HG02852 (cell line): ENCODE results near the gene ZSCAN20.

Experiments used
- ATAC-seq: cut with Tn5 transposase; IDR thresholded peaks from one replicate; pipeline ENCODE4 v1.9.1; 2021; ENCODE audit warnings: mild to moderate bottlenecking, moderate library complexity; ENCODE audit not compliant: unreplicated experiment

The ZSCAN20 gene

GRCh38 chr1:33527934-33528333, 55.5 kb downstream of the ZSCAN20 start:
- ATAC-seq: no peak

GRCh38 chr1:33529957-33530356, 57.5 kb downstream of the ZSCAN20 start:
- no peak for ATAC-seq

- no peak for ATAC-seq
These were observed 59.8 kb downstream of the ZSCAN20 start for GRCh38 chr1:33532250-33532649.

- ATAC-seq: no peak
These were observed 60.5 kb downstream of the ZSCAN20 start for GRCh38 chr1:33532936-33533335.

GRCh38 chr1:33535334-33535733, 62.9 kb downstream of the ZSCAN20 start:
- ATAC-seq: no peak

- ATAC-seq: no peak
These were observed 65.4 kb downstream of the ZSCAN20 start for GRCh38 chr1:33537885-33538284.

- no peak for ATAC-seq
These were observed 69.5 kb downstream of the ZSCAN20 start for GRCh38 chr1:33541966-33542365.
